H9 (cell line): ENCODE results near the gene AFF1. TPM values are rescaled to one million over a fixed set of nuclear protein-coding genes. Genes with fewer than 3 reads are reported as not detected.

ENCODE experiments used
- DNase-seq: peaks from one replicate; pipeline ENCODE4 v3.0.0-alpha.2; 2017
- H2AFZ ChIP-seq: one replicate; pipeline ENCODE4 v1.6.1; 2013; ENCODE audit warnings: mild to moderate bottlenecking, low read length, control low read depth, moderate library complexity
- H2AK5ac ChIP-seq: 2 replicates; pipeline ENCODE4 v1.6.1; 2013; ENCODE audit warnings: low read length, control low read depth, mixed read lengths; ENCODE audit not compliant: insufficient read length
- H2BK120ac ChIP-seq: one replicate; pipeline ENCODE4 v1.6.1; 2013; ENCODE audit warnings: low read depth, mild to moderate bottlenecking, low read length, control low read depth, inconsistent platforms; ENCODE audit not compliant: poor library complexity, severe bottlenecking
- H2BK12ac ChIP-seq: 2 replicates; pipeline ENCODE4 v1.6.1; 2013; ENCODE audit warnings: low read length, control low read depth, mixed read lengths, low read depth; ENCODE audit not compliant: insufficient read length
- H2BK15ac ChIP-seq: 2 replicates; pipeline ENCODE4 v1.6.1; 2013; ENCODE audit warnings: low read depth, low read length, control low read depth
- H2BK20ac ChIP-seq: one replicate; pipeline ENCODE4 v1.6.1; 2013; ENCODE audit warnings: low read depth, mild to moderate bottlenecking, low read length, control low read depth, inconsistent platforms; ENCODE audit not compliant: poor library complexity, severe bottlenecking
- H2BK5ac ChIP-seq: 2 replicates; pipeline ENCODE4 v1.6.1; 2013; ENCODE audit warnings: low read length, control low read depth, mixed read lengths; ENCODE audit not compliant: insufficient read length
- H3K14ac ChIP-seq: 2 replicates; pipeline ENCODE4 v1.6.1; 2013; ENCODE audit warnings: low read length, control low read depth; ENCODE audit not compliant: insufficient read depth
- H3K18ac ChIP-seq: 2 replicates; pipeline ENCODE4 v1.6.1; 2013; ENCODE audit warnings: low read depth, mild to moderate bottlenecking, mixed read lengths, low read length, control low read depth; ENCODE audit not compliant: insufficient read length
- H3K23ac ChIP-seq: 2 replicates; pipeline ENCODE4 v1.6.1; 2013; ENCODE audit warnings: low read length, control low read depth, mixed read lengths, low read depth; ENCODE audit not compliant: insufficient read length
- H3K23me2 ChIP-seq: 2 replicates; pipeline ENCODE4 v1.6.1; 2013; ENCODE audit warnings: low read depth, mild to moderate bottlenecking, mixed read lengths, low read length, control low read depth; ENCODE audit not compliant: insufficient read length, poor library complexity, severe bottlenecking
- H3K27ac ChIP-seq: 2 replicates; pipeline ENCODE4 v1.5.1; 2013; ENCODE audit warnings: low read length, control low read depth, mixed read lengths, low read depth; ENCODE audit not compliant: insufficient read length
- H3K27me3 ChIP-seq: 2 replicates; pipeline ENCODE4 v1.6.1; 2013; ENCODE audit warnings: low read length, control low read depth, inconsistent platforms; ENCODE audit not compliant: insufficient read depth
- H3K4ac ChIP-seq: 2 replicates; pipeline ENCODE4 v1.6.1; 2013; ENCODE audit warnings: low read depth, mild to moderate bottlenecking, control low read depth, inconsistent platforms, low read length, moderate library complexity
- H3K4me1 ChIP-seq: 2 replicates; pipeline ENCODE4 v1.6.1; 2013; ENCODE audit warnings: low read length, control low read depth, inconsistent platforms; ENCODE audit not compliant: insufficient read depth
- H3K4me2 ChIP-seq: 2 replicates; pipeline ENCODE4 v1.6.1; 2013; ENCODE audit warnings: low read length, control low read depth, mixed read lengths; ENCODE audit not compliant: insufficient read length, insufficient read depth
- H3K56ac ChIP-seq: 2 replicates; pipeline ENCODE4 v1.6.1; 2013; ENCODE audit warnings: low read depth, mild to moderate bottlenecking, mixed read lengths, low read length, control low read depth; ENCODE audit not compliant: insufficient read length
- H3K79me1 ChIP-seq: 2 replicates; pipeline ENCODE4 v1.6.1; 2013; ENCODE audit warnings: low read depth, mild to moderate bottlenecking, moderate library complexity, low read length, control low read depth, inconsistent platforms; ENCODE audit not compliant: insufficient read depth, poor library complexity, severe bottlenecking
- H3K79me2 ChIP-seq: 2 replicates; pipeline ENCODE4 v1.6.1; 2013; ENCODE audit warnings: low read length, control low read depth, inconsistent platforms; ENCODE audit not compliant: insufficient read depth
- H3K9ac ChIP-seq: 2 replicates; pipeline ENCODE4 v1.6.1; 2013; ENCODE audit warnings: low read length, control low read depth, mixed read lengths; ENCODE audit not compliant: insufficient read length; ENCODE audit errors: extremely low read depth
- H3K9me3 ChIP-seq: one replicate; pipeline ENCODE4 v1.6.1; 2013; ENCODE audit warnings: low read depth, low read length, inconsistent platforms; ENCODE audit not compliant: control insufficient read depth
- H3T11ph ChIP-seq: one replicate; pipeline ENCODE4 v1.6.1; 2013; ENCODE audit warnings: mild to moderate bottlenecking, low read length, control low read depth, inconsistent platforms
- H4K20me1 ChIP-seq: one replicate; pipeline ENCODE4 v1.6.1; 2013; ENCODE audit not compliant: control insufficient read depth, insufficient read length, insufficient read depth
- H4K5ac ChIP-seq: 2 replicates; pipeline ENCODE4 v1.6.1; 2013; ENCODE audit warnings: low read depth, mild to moderate bottlenecking, mixed read lengths, low read length, control low read depth; ENCODE audit not compliant: insufficient read length
- H4K8ac ChIP-seq: replicated peaks from 2 replicates; pipeline ENCODE4 v1.6.1; 2013; ENCODE audit warnings: low read length, control low read depth, mixed read lengths, low read depth; ENCODE audit not compliant: insufficient read length
- H4K91ac ChIP-seq: 2 replicates; pipeline ENCODE4 v1.6.1; 2013; ENCODE audit warnings: low read depth, mild to moderate bottlenecking, moderate library complexity, mixed read lengths, low read length, control low read depth; ENCODE audit not compliant: insufficient read length
- H3K27ac Mint-ChIP-seq, 3 experiments: 2 replicates in 2 of 3; 3 replicates in 1 of 3; pipeline ENCODE4 v1.8.0; 2020 to 2021; ENCODE audit warnings: mixed read lengths in 3 of 3, mild to moderate bottlenecking in 1 of 3, moderate library complexity in 1 of 3
- H3K27me3 Mint-ChIP-seq: 2 replicates; pipeline ENCODE4 v1.8.0; 2021; ENCODE audit warnings: low read depth, mild to moderate bottlenecking, moderate library complexity, mixed read lengths
- H3K36me3 Mint-ChIP-seq, 3 experiments: 2 replicates in 2 of 3; 3 replicates in 1 of 3; pipeline ENCODE4 v1.8.0; 2020 to 2021; ENCODE audit warnings: low read depth in 3 of 3, mixed read lengths in 3 of 3; ENCODE audit not compliant: insufficient read depth in 1 of 3
- H3K4me1 Mint-ChIP-seq, 2 experiments: 2 replicates each; pipeline ENCODE4 v1.8.0; 2020; ENCODE audit warnings: mixed read lengths in 2 of 2
- H3K4me3 Mint-ChIP-seq, 2 experiments: 2 replicates in 1 of 2; 3 replicates in 1 of 2; pipeline ENCODE4 v1.8.0; 2020 to 2021; ENCODE audit warnings: mild to moderate bottlenecking in 2 of 2, mixed read lengths in 2 of 2, moderate library complexity in 1 of 2
- H3K9me3 Mint-ChIP-seq, 2 experiments: 2 replicates in 1 of 2; 3 replicates in 1 of 2; pipeline ENCODE4 v1.8.0; 2020; ENCODE audit warnings: mild to moderate bottlenecking in 2 of 2, mixed read lengths in 2 of 2, moderate library complexity in 1 of 2
- WGBS: extraction: QIAGEN DNeasy Blood & Tissue Kit; methylation state at CpG from one replicate; pipeline ENCODE4 v1.1.7; 2013; ENCODE audit warnings: missing lambda C conversion rate, low lambda C conversion rate, mixed read lengths; ENCODE audit not compliant: insufficient read length; ENCODE audit errors: extremely low coverage; 5-methylcytosine and 5-hydroxymethylcytosine counted together
- total RNA-seq: library from RNA; stranded (reverse); gene quantifications from 2 replicates; pipeline ENCODE4 v1.2.1, GENCODE V29; 2021
- TF ChIP-seq, protein P1 (sequence below): fragments of 200-600 bp; sonication (generic); conservative IDR thresholded peaks from 3 replicates; pipeline ENCODE4 v1.8.0; 2021; ENCODE audit warnings: antibody characterized with exemption, mild to moderate bottlenecking

The AFF1 gene
- total RNA-seq, 1 experiment from 2014 or later: 74.5 TPM

- no peak overlapping the region for H3K18ac ChIP-seq
- H4K91ac ChIP-seq: no peak overlapping the region
- Mint-ChIP-seq H3K4me1 (peaks cover 46 to 47% of the 10 kb centered on the region in 2 experiments), H3K27me3 (no peaks in the 10 kb centered on the region), H3K27ac (peak overlapping the region in 1 of 3 experiments; percentile 75; a peak in 4 of 7 replicates), H3K9me3 (no peaks in the 10 kb centered on the region), H3K36me3 (no peaks in the 10 kb centered on the region), H3K4me3 (no peak overlapping the region)
- H3T11ph ChIP-seq: no peak overlapping the region
- no peaks in the 10 kb centered on the region for H4K20me1 ChIP-seq
- no peak for DNase-seq
- no CpG with 5 or more reads among the region's 4 CpGs for WGBS
- H3K4ac ChIP-seq: no peak overlapping the region
- H2BK15ac ChIP-seq: no peak overlapping the region
- no peak overlapping the region for H2BK5ac ChIP-seq
- no peaks in the 10 kb centered on the region for H3K27me3 ChIP-seq
- no peak overlapping the region for H3K4me2 ChIP-seq
- H2BK12ac ChIP-seq: no peak overlapping the region
- H3K27ac ChIP-seq: no peak overlapping the region
- no peak overlapping the region for H3K23ac ChIP-seq
- no peak overlapping the region for H2AFZ ChIP-seq
- H3K79me1 ChIP-seq: peaks cover 4% of the 10 kb centered on the region
- H3K9ac ChIP-seq: no peak overlapping the region
- no peak overlapping the region for H4K5ac ChIP-seq
- TF ChIP-seq, protein P1, sequence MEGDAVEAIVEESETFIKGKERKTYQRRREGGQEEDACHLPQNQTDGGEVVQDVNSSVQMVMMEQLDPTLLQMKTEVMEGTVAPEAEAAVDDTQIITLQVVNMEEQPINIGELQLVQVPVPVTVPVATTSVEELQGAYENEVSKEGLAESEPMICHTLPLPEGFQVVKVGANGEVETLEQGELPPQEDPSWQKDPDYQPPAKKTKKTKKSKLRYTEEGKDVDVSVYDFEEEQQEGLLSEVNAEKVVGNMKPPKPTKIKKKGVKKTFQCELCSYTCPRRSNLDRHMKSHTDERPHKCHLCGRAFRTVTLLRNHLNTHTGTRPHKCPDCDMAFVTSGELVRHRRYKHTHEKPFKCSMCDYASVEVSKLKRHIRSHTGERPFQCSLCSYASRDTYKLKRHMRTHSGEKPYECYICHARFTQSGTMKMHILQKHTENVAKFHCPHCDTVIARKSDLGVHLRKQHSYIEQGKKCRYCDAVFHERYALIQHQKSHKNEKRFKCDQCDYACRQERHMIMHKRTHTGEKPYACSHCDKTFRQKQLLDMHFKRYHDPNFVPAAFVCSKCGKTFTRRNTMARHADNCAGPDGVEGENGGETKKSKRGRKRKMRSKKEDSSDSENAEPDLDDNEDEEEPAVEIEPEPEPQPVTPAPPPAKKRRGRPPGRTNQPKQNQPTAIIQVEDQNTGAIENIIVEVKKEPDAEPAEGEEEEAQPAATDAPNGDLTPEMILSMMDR: no peak
- H2BK120ac ChIP-seq: no peak overlapping the region
- no peaks in the 10 kb centered on the region for H3K23me2 ChIP-seq
- H3K79me2 ChIP-seq: peaks cover 16% of the 10 kb centered on the region; the same call in 1 of the 2 replicates
- H3K9me3 ChIP-seq: no peaks in the 10 kb centered on the region
- no peak overlapping the region for H2AK5ac ChIP-seq
- H3K4me1 ChIP-seq: peaks cover 7% of the 10 kb centered on the region; the same call in 1 of the 2 replicates
- H3K14ac ChIP-seq: no peak overlapping the region
- no peak overlapping the region for H2BK20ac ChIP-seq
- H4K8ac ChIP-seq: no peak overlapping the region
- no peak overlapping the region for H3K56ac ChIP-seq
Measured at GRCh38 chr4:87026800-87027495, 92.1 kb downstream of the AFF1 start.
